GM12872 (cell line): ENCODE measurements around the gene PLCL1.
A peak's percentile ranks its signal among the peaks of the same experiment; 100 is the strongest.

Experiments used
- CTCF ChIP-seq: IDR thresholded peaks from 3 replicates; pipeline ENCODE4 v1.5.1; 2011; ENCODE audit warnings: low read depth, mild to moderate bottlenecking, low read length, moderate library complexity; ENCODE audit not compliant: insufficient read depth

PLCL1 gene

GRCh38 chr2:197848602-197849001, 44.2 kb downstream of the PLCL1 start:
- no peak for TF ChIP-seq CTCF

- no peak for TF ChIP-seq CTCF
Observed at GRCh38 chr2:197850882-197851450, 46.6 kb downstream of the PLCL1 start.

DNA sequence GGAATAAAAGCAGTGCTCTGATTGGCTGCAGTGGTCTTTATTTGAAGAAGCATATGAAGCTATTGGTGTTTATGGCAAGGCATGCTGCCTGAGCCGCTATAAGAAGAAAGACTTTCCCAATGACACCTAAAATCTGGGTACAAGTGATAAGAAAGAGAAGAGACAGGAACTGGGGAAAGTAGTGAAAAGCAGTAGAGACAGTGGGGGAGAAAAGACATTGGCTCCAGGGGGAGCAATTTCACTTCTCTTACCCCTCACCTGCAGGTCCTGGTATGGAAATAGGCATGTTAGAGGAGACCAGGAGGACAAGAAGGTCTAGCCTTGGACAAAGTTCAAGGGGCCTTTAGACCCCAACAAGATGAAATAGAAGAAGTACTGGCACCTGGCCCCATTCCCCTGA, 47.1 kb downstream of the PLCL1 start:
- peak; percentile 36 for TF ChIP-seq CTCF

GRCh38 chr2:197852108-197852507, 47.7 kb downstream of the PLCL1 start:
- TF ChIP-seq CTCF: no peak

DNA sequence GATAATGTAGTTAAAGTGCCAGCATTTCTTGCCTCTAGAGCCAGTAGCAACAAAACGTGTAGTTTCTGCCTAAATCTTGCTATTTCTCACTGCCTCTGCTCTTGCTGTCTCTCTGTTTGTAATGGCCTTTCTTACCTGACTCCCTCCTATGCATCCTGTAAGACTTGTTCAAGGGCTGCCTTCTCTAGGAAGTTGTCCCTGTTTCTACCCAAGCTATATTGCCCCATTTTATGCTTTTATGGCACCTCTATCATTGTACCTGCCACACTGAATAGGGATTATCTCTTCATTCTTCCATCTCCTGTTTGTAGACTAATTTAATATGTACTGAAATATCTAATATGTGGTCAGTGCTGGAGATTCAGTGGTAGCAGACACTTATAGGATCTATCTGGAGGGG, 49.2 kb downstream of the PLCL1 start:
- TF ChIP-seq CTCF: no peak

DNA sequence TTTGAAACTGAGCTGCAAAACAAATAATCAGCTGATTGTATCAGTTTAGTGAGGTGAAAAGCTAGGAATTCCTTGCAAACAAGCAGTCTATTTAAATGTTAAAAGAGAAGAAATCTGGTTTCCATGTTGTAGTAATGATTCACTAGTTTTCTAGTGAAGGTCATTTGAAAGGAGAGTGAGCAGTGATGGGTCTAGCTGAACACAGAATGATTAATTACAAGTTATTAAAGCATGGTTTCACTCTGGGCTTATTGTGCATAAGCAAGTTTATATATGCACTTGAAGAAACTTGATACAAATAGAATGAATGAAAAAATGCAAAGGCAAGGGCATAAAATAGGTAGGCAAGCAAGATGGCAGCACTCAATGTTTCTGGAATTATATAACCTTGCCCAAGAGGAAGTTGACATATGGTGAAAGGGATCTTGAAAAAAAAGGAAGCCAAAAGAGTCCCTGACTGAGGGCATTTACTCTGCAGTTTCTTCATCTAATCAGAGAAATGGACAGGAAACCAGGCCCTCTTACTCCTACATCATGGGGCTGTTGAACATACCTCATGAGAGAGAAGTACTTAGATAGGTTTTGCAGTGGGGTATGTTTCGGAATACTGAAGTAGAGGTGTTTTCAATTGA, 53.2 kb downstream of the PLCL1 start:
- no peak for TF ChIP-seq CTCF

GRCh38 chr2:197858607-197859140, 54.3 kb downstream of the PLCL1 start:
- no peak for TF ChIP-seq CTCF
